BLaER1 treated with 17β-estradiol and CSF1 and Interleukin-3, amounts not matched to agents 10 nM and 100 nM (cell line): ENCODE data around the gene KL.

Source experiments
- H3K27ac ChIP-seq, 11 experiments: shearing (Covaris generic); formaldehyde crosslinking; 2 replicates each; pipeline ENCODE4 v1.8.1; 2022
- H3K27me3 ChIP-seq, 11 experiments: shearing (Covaris generic); formaldehyde crosslinking; 2 replicates each; pipeline ENCODE4 v1.8.1; 2022
- H3K36me3 ChIP-seq, 11 experiments: shearing (Covaris generic); formaldehyde crosslinking; 2 replicates each; pipeline ENCODE4 v1.8.1; 2022
- H3K4me1 ChIP-seq, 10 experiments: shearing (Covaris generic); formaldehyde crosslinking; 2 replicates each; pipeline ENCODE4 v1.8.1; 2022
- H3K4me2 ChIP-seq, 11 experiments: shearing (Covaris generic); formaldehyde crosslinking; 2 replicates each; pipeline ENCODE4 v1.8.1; 2022
- H3K4me3 ChIP-seq, 10 experiments: shearing (Covaris generic); formaldehyde crosslinking; 2 replicates each; pipeline ENCODE4 v1.8.1; 2022
- H3K9ac ChIP-seq, 11 experiments: shearing (Covaris generic); formaldehyde crosslinking; 2 replicates each; pipeline ENCODE4 v1.8.1; 2022
- H3K9me3 ChIP-seq, 11 experiments: shearing (Covaris generic); formaldehyde crosslinking; replicated peaks in 1 of 11; 2 replicates each; pipeline ENCODE4 v1.8.1; 2022
- H4K20me1 ChIP-seq, 11 experiments: shearing (Covaris generic); formaldehyde crosslinking; 2 replicates each; pipeline ENCODE4 v1.8.1; 2022
- Cebpa-rat ChIP-seq, 11 experiments: shearing (Covaris generic); IDR thresholded peaks; 2 replicates each; pipeline ENCODE4 v1.8.1; 2022

Gene KL

DNA sequence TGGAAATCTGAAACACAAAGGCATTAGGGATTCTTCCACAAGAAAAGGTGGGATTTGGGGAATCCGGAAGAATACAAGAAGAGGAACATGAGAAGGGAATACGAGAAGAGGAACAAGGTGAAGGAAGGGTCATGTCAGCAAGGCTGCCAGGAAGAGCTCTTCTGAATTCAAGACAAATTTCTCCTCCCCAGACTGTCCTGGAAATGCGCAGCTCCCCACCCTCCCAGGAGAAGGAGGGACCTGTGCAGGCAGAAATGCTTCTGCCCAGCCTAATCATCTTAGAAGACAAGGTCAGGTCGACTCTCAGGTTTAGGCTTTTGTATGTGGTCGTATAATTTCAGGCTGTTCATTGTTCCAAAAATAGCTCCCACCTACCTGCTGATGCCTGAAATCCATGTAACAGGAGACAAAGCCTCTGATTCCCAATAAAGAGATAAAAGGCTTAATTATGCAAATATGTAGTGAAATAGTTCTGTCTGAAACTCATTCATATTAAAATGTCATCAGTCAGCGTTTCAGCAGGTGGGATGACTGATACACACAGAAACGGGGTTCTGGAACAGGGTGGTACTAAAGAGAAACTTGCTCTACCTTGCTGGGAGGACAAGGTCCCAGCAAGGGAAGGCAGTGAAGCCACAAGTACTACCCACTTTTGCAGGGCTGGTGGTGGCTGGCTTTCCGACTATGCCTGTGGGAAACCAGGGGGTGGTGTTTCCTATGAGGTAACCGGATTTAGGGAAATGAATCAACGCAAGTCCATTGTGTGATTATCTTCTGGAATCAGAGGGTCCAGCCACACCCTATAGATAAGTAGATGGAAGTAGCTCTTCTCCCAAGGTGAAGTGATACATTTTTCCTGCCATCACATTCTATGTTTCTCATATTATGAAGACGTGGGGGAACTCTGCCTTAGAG lies 76.1 kb downstream of the KL start:
- Histone ChIP-seq H3K4me3 (no peak overlapping the region), H3K36me3 (no peaks in the 10 kb centered on the region), H3K27me3 (no peaks in the 10 kb centered on the region), H3K9ac (no peak overlapping the region), H3K9me3 (peaks cover 0 to 4% (median 0%) of the 10 kb centered on the region in 11 experiments; a peak in 3 of 22 replicates), H3K27ac (no peak overlapping the region), H3K4me2 (peak overlapping the region in 1 of 11 experiments; percentile 25; a peak in 1 of 22 replicates), H3K4me1 (peaks cover 0 to 21% (median 0%) of the 10 kb centered on the region in 10 experiments; a peak in 3 of 20 replicates), H4K20me1 (no peaks in the 10 kb centered on the region)
- TF ChIP-seq Cebpa-rat (IDR thresholded peaks at IDR 0.05), result no peak

DNA sequence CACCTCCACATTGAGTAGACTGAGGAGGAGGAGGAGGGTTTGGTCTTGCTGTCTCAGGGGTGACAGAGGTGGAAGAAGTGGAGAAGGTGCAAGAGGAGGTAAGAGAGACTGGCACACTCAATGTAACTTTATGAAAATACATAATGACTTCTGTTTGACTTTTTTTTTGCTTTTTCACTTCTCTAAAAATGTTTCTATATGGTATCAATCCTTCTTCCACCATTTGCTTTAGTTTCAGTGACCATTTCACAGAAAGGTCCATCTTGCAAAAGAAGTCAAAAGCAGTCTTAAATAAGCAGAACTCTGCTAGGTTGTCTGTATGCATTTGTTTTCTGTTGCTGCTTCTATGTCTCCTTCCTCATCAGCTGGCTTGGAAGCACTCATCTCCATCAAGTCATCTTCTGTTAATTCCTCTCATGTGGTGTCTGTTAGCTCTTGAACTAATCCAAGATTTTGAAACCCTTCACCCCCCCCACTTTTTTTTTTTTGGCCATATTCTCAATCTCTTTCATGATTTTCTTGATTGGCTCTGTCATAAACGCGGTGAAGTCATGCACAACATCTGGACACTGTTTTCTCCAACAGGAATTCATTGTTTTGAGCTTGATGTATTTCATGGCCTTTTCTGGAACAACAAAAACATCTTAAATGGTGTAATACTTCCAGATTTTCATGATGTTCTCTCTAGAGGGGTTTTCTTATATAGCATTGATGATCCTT lies 80.8 kb downstream of the KL start:
- no peak for TF ChIP-seq Cebpa-rat (IDR thresholded peaks at IDR 0.05)
- Histone ChIP-seq H3K9me3 (peaks cover 0 to 29% (median 11%) of the 10 kb centered on the region in 11 experiments; a peak in 14 of 22 replicates), H3K4me3 (no peak overlapping the region), H3K27ac (no peak overlapping the region), H3K36me3 (no peaks in the 10 kb centered on the region), H4K20me1 (no peaks in the 10 kb centered on the region), H3K4me2 (peak overlapping the region in 2 of 11 experiments; percentile 13 to 31; a peak in 1 of 22 replicates), H3K27me3 (no peaks in the 10 kb centered on the region), H3K9ac (no peak overlapping the region), H3K4me1 (peaks cover 0 to 33% (median 0%) of the 10 kb centered on the region in 10 experiments; a peak in 4 of 20 replicates)

DNA sequence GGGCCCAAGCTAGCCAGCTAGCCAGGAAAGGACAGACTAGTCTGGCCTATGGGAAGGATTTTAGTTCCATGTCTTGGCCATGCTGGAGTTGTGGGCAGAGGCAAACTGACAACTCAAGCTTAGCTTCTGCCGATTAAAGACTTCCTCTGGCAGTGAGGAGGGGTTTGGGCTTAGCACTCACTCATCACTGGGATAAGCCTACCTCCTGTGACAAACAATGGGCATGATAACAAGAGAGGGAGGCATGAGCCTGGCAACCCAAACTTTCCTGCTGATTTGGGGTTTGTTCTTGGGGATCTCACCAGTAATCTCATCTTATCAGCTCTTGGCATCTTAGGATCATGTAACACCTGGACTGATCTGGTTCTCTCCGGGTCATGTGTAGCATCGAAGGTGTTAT lies 83.6 kb downstream of the KL start:
- no peak overlapping the region for H3K27ac ChIP-seq
- TF ChIP-seq Cebpa-rat (IDR thresholded peaks at IDR 0.05), result no peak
- H3K36me3 ChIP-seq, result no peaks in the 10 kb centered on the region
- H3K9me3 ChIP-seq, result peaks cover 0 to 29% (median 11%) of the 10 kb centered on the region in 11 experiments; a peak in 14 of 22 replicates
- H3K4me3 ChIP-seq, result no peak overlapping the region
- no peaks in the 10 kb centered on the region for H4K20me1 ChIP-seq
- peaks cover 0 to 46% (median under 1%) of the 10 kb centered on the region in 10 experiments; a peak in 6 of 20 replicates for H3K4me1 ChIP-seq
- no peak overlapping the region for H3K9ac ChIP-seq
- H3K4me2 ChIP-seq, result no peak overlapping the region
- no peaks in the 10 kb centered on the region for H3K27me3 ChIP-seq

DNA sequence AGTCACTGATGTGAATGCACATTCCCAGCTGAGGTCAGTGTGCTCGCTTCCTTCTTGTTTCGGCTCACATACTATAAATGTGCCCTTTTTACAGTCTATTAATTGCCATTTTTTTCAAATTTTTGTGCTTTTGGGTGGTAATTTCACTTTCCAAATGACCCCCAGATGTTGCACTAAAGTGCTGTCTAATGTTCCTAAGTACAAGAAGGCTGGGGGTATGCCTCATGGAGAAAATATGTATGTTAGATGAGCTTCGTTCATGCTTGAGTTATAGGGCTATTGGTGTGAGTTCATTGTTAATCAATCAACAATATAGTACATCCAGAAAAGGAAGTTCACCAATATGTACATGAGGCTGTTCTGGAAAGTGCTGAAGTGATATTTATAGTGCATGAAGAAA lies 84.7 kb downstream of the KL start:
- no peak for TF ChIP-seq Cebpa-rat (IDR thresholded peaks at IDR 0.05)
- Histone ChIP-seq H3K36me3 (no peaks in the 10 kb centered on the region), H3K4me2 (peak overlapping the region in 1 of 11 experiments; percentile 26; a peak in 1 of 22 replicates), H4K20me1 (no peaks in the 10 kb centered on the region), H3K27ac (no peak overlapping the region), H3K4me3 (no peak overlapping the region), H3K9me3 (peaks cover 0 to 29% (median 11%) of the 10 kb centered on the region in 11 experiments; a peak in 14 of 22 replicates), H3K27me3 (no peaks in the 10 kb centered on the region), H3K9ac (no peak overlapping the region), H3K4me1 (peaks cover 4 to 54% (median 8%) of the 10 kb centered on the region in 10 experiments; a peak in 14 of 20 replicates)

DNA sequence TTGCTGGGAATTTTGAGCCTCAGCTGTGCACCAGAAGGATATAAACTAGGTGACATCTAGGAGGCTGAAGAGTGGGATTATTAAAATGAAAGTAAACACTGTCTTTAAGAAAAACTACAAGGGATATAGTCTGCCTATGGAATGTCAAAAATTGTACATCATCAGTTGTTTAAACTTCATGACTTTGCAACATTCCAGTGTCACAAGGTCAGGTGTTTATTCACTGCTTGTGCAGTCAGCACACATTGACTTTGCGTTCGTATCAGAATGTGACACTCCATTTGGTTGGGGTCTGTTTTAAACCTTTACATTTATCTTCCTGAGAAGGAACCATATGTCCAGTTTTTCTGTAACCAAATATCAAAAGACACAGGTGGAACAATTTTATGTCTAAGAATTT lies 85.6 kb downstream of the KL start:
- Histone ChIP-seq H3K9ac (no peak overlapping the region), H4K20me1 (no peaks in the 10 kb centered on the region), H3K9me3 (peaks cover 0 to 29% (median 11%) of the 10 kb centered on the region in 11 experiments; a peak in 14 of 22 replicates), H3K27ac (no peak overlapping the region), H3K27me3 (no peaks in the 10 kb centered on the region), H3K4me3 (no peak overlapping the region), H3K4me1 (peaks cover 4 to 55% (median 8%) of the 10 kb centered on the region in 10 experiments; a peak in 14 of 20 replicates), H3K36me3 (no peaks in the 10 kb centered on the region; a peak in 1 of 22 replicates), H3K4me2 (no peak overlapping the region; a peak in 1 of 22 replicates)
- no peak for TF ChIP-seq Cebpa-rat (IDR thresholded peaks at IDR 0.05)

DNA sequence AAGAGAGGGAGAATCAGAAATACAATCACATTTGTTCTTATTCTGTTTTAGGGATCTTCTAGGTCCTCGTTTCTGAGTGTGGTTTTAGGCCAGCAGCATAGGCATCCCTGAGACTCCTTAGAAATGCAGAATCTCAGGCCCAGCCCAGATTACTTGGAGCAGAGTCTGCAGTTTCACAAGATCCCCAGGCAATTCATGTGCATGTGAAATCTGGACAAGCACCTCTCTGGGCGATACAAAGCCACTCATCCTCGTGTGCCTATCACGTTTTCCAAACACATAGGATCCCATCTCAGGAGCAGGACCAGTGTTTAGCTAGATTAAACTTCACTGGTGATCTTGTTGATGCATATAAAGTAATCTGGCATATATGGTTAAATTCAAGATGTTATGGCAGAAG lies 87.2 kb downstream of the KL start:
- Histone ChIP-seq H3K4me1 (peaks cover 4 to 64% (median 8%) of the 10 kb centered on the region in 10 experiments; a peak in 14 of 20 replicates), H3K27ac (no peak overlapping the region), H3K4me3 (no peak overlapping the region), H3K9me3 (peaks cover 0 to 18% (median 1%) of the 10 kb centered on the region in 11 experiments; a peak in 10 of 22 replicates), H3K36me3 (no peaks in the 10 kb centered on the region; a peak in 2 of 22 replicates), H3K9ac (no peak overlapping the region), H3K27me3 (no peaks in the 10 kb centered on the region), H4K20me1 (no peaks in the 10 kb centered on the region), H3K4me2 (peak overlapping the region in 2 of 11 experiments; percentile 76 to 90; a peak in 3 of 22 replicates)
- TF ChIP-seq Cebpa-rat (IDR thresholded peaks at IDR 0.05), result no peak

DNA sequence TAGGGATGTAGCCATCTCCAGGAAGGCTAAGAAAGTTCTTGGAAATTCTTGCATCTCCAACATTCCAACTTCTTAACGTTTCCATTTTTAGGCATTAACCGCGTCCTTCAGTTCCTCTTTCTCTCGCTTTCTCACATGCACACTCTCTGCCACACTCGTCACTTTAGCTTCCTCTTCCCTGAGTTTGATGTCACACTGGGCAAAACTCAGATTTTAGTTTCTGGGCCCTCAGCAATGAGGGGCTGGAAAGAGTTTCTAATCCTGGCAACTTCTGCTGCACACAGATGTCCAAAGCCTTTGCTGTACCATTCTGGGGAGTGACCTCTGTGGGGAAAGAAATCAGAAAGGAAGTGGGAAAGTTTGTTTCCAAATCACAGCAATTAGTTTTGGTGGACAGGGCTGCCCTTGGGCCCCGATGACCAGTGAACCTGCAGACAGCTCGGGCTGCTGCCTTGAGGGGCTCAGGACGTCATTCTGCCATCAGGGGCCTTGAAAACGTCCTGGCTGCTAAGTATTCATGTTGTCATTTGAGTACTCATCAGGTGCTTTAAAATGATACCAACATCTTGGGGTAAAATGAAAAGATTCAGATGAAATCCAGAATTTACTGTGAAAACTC lies 89.3 kb downstream of the KL start:
- Histone ChIP-seq H3K27ac (peak overlapping the region in 4 of 11 experiments; percentile 28 to 92 (median 63); a peak in 7 of 22 replicates), H4K20me1 (no peaks in the 10 kb centered on the region)
- TF ChIP-seq Cebpa-rat (IDR thresholded peaks at IDR 0.05), result peak in 1 of 11 experiments; percentile 67; a peak in 2 of 22 replicates

DNA sequence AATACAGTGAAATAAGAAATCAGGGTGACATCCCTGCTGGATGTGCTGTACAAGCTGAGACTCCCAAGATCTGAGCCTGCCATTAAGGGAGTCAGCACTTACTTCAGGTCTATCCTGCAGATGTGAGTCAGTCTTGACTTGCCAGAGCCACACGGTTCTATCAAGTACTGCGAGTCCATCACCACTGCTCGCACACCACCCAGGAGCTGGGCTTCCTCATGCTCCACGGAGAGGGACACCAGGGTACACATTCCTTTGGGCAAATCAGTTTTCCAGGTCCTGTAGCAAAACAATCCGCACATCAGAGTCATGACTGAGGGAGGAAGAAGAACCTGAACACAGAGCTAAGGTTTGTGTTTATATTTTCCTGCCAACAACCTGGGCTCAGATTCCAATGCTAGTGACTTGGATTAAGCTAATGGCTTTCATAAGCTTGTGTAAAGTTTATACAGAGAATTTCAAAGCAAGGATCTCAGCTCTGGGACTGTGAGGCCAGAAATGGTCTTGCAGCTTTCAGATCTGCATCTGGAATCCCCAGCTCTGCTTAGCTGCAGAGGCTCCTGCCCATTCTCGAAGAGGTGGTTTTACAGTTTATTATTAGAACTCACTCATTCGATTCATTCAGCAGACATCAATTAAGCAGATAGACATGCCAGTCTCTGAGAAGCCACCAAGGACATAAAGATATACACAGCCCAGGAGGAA lies 90.6 kb downstream of the KL start:
- Histone ChIP-seq H3K27ac (peak overlapping the region in 2 of 11 experiments; percentile 83 to 92; a peak in 4 of 22 replicates), H3K9ac (peak overlapping the region in 2 of 11 experiments; percentile 23 to 80; a peak in 1 of 22 replicates), H3K27me3 (0 out of 22 replicates have a peak, but pooled peaks cover 0 to 3% (median 0%) of the 10 kb centered on the region in 11 experiments), H3K36me3 (no peaks in the 10 kb centered on the region; a peak in 2 of 22 replicates), H4K20me1 (no peaks in the 10 kb centered on the region), H3K9me3 (no peaks in the 10 kb centered on the region), H3K4me2 (peak overlapping the region in 3 of 11 experiments; percentile 53 to 90 (median 76); a peak in 5 of 22 replicates), H3K4me1 (peaks cover 11 to 86% (median 16%) of the 10 kb centered on the region in 10 experiments; a peak in 19 of 20 replicates), H3K4me3 (no peak overlapping the region)
- TF ChIP-seq Cebpa-rat (IDR thresholded peaks at IDR 0.05), result no peak

More for the DNA sequence above, 89.3 kb downstream of the KL start:
- Histone ChIP-seq H3K4me3 (no peak overlapping the region), H3K9ac (peak overlapping the region in 2 of 11 experiments; percentile 67 to 80; a peak in 3 of 22 replicates), H3K4me2 (peak overlapping the region in 8 of 11 experiments; percentile 4 to 90 (median 57); a peak in 12 of 22 replicates), H3K4me1 (peaks cover 6 to 84% (median 11%) of the 10 kb centered on the region in 10 experiments; a peak in 19 of 20 replicates), H3K36me3 (no peaks in the 10 kb centered on the region; a peak in 2 of 22 replicates), H3K9me3 (peaks cover 0 to 8% (median 0%) of the 10 kb centered on the region in 11 experiments; a peak in 1 of 22 replicates), H3K27me3 (no peaks in the 10 kb centered on the region)
